Lung (tissue), 12 donors: ENCODE measurements around the gene CCL3. TPM values are rescaled to one million over a fixed set of nuclear protein-coding genes. Genes with fewer than 3 reads are reported as not detected.
"Not testable (repeated sequence)": the region's sequence is repeated elsewhere in the genome, so short reads cannot be mapped to it uniquely, and the experiment has no call there.

Experiments used
- ATAC-seq: fragments of 200-7000 bp; cut with Tn5 transposase; one replicate; pipeline ENCODE4 v1.9.1; 2020; ENCODE audit warnings: moderate number of reproducible peaks; ENCODE audit not compliant: insufficient read depth, low FRiP score
- DNase-seq, 3 donors: peaks; one replicate each; pipeline ENCODE4 v3.0.0-alpha.2; 2013 to 2017
- H3K27ac ChIP-seq, 2 donors: one replicate each; pipeline ENCODE4 v1.5.1; 2013; ENCODE audit warnings: mild to moderate bottlenecking in 2 of 2, moderate library complexity in 2 of 2, control low read depth in 1 of 2, inconsistent platforms in 1 of 2, low read depth in 1 of 2, low read length in 1 of 2
- H3K27me3 ChIP-seq, 3 donors: one replicate each; pipeline ENCODE4 v1.5.1; 2013; ENCODE audit warnings: low read length in 2 of 3; ENCODE audit not compliant: control insufficient read depth in 3 of 3, insufficient read depth in 3 of 3
- H3K36me3 ChIP-seq, 4 donors: one replicate each; pipeline ENCODE4 v1.5.1; 2013; ENCODE audit warnings: low read length in 4 of 4, mild to moderate bottlenecking in 1 of 4, moderate library complexity in 1 of 4; ENCODE audit not compliant: control insufficient read depth in 4 of 4, insufficient read depth in 4 of 4
- H3K4me1 ChIP-seq, 5 donors: one replicate each; pipeline ENCODE4 v1.5.1; 2013; ENCODE audit warnings: low read length in 5 of 5, mild to moderate bottlenecking in 2 of 5, moderate library complexity in 1 of 5; ENCODE audit not compliant: control insufficient read depth in 5 of 5, insufficient read depth in 5 of 5
- H3K4me3 ChIP-seq: one replicate; pipeline ENCODE4 v1.5.1; 2013; ENCODE audit warnings: mild to moderate bottlenecking, control low read depth, moderate library complexity
- H3K9ac ChIP-seq, 2 donors: one replicate each; pipeline ENCODE4 v1.5.1; 2013; ENCODE audit warnings: low read length in 2 of 2, control low read depth in 1 of 2; ENCODE audit not compliant: insufficient read depth in 1 of 2
- H3K9me3 ChIP-seq, 4 donors: one replicate each; pipeline ENCODE4 v1.5.1; 2013; ENCODE audit warnings: low read length in 3 of 4, mild to moderate bottlenecking in 1 of 4, moderate library complexity in 1 of 4; ENCODE audit not compliant: control insufficient read depth in 4 of 4, insufficient read depth in 3 of 4
- WGBS, 2 donors: extraction: QIAGEN DNeasy Blood & Tissue Kit; methylation state at CpG; one replicate each; pipeline ENCODE4 v1.1.7; 2013; 5-methylcytosine and 5-hydroxymethylcytosine counted together
- polyA plus RNA-seq, 2 donors: library from polyadenylated mRNA; stranded (reverse); fragments of 200-250 nt; gene quantifications; one replicate each; pipeline ENCODE4 v1.2.1, GENCODE V29; 2013
- total RNA-seq, 2 donors: library from RNA; depleted of rRNA in 1 of 2; stranded (reverse); fragments of >200 nt in 1 of 2; gene quantifications; one replicate each; pipeline ENCODE4 v1.2.1, GENCODE V29; 2014 to 2021
- TF ChIP-seq, protein P1 (sequence below): IDR thresholded peaks from 2 replicates; pipeline ENCODE4 v1.5.1; 2012; ENCODE audit warnings: mild to moderate bottlenecking; ENCODE audit errors: control extremely low read depth, extremely low read depth
- donor health status: control.
- donor health status: control.
- donor health status: Bipolar disorder and iron deficiency.
- donor health status: healthy.
- donor health status: DM: yes; HTN: yes; CAD: no.

CCL3 gene
- total and polyA plus RNA-seq, 4 donors = 7.8 to 526 (median 23.9) TPM

GRCh38 chr17:36111068-36111490 lies 21.1 kb upstream of the CCL3 start:
- no peaks in the 10 kb centered on the region for H3K4me1 ChIP-seq
- WGBS, 2 donors = 89 to 90% methylated on average over 4 of the region's 4 CpGs
- peaks cover 0 to 4% (median 0%) of the 10 kb centered on the region in 3 donors for H3K27me3 ChIP-seq
- TF ChIP-seq, protein P1, sequence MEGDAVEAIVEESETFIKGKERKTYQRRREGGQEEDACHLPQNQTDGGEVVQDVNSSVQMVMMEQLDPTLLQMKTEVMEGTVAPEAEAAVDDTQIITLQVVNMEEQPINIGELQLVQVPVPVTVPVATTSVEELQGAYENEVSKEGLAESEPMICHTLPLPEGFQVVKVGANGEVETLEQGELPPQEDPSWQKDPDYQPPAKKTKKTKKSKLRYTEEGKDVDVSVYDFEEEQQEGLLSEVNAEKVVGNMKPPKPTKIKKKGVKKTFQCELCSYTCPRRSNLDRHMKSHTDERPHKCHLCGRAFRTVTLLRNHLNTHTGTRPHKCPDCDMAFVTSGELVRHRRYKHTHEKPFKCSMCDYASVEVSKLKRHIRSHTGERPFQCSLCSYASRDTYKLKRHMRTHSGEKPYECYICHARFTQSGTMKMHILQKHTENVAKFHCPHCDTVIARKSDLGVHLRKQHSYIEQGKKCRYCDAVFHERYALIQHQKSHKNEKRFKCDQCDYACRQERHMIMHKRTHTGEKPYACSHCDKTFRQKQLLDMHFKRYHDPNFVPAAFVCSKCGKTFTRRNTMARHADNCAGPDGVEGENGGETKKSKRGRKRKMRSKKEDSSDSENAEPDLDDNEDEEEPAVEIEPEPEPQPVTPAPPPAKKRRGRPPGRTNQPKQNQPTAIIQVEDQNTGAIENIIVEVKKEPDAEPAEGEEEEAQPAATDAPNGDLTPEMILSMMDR = no peak
- no peaks in the 10 kb centered on the region for H3K9me3 ChIP-seq
- no peak overlapping the region for H3K9ac ChIP-seq
- ATAC-seq = no peak
- H3K4me3 ChIP-seq = no peak overlapping the region
- H3K27ac ChIP-seq = no peak overlapping the region
- no peaks in the 10 kb centered on the region for H3K36me3 ChIP-seq
- DNase-seq = no peak

- H3K9ac ChIP-seq, DNase-seq, ATAC-seq, H3K27me3 ChIP-seq, H3K9me3 ChIP-seq, H3K36me3 ChIP-seq, H3K4me3 ChIP-seq, H3K27ac ChIP-seq, H3K4me1 ChIP-seq: not testable (repeated sequence)
- WGBS, 2 donors = 26 to 57% methylated on average over 5 of the region's 5 CpGs
Observed at GRCh38 chr17:36108265-36108664, 18.3 kb upstream of the CCL3 start.

DNA sequence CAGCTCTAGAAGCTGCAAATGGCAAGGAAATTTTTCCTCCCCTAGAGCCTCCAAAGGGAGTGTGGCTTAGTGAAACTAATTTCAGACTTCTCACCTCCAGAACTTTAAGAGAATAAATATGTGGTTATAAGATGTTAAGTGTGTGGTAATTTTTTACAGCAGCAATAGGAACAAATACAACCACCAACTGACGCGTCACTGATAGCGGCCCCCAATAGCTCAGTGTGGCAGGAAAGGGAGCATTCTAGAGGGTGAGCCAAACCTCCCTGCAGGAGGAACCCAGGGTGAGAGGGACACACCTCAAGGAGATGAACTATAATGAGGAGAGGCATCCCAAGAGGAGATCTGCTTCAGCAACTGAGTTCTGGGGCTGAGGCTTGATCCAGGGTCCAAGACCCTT lies 17.7 kb upstream of the CCL3 start:
- no peaks in the 10 kb centered on the region for H3K9me3 ChIP-seq
- no peaks in the 10 kb centered on the region for H3K4me1 ChIP-seq
- TF ChIP-seq, protein P1 = no peak
- DNase-seq = no peak
- no peak for ATAC-seq
- H3K4me3 ChIP-seq = no peak overlapping the region
- peaks cover 0 to 4% (median 0%) of the 10 kb centered on the region in 3 donors for H3K27me3 ChIP-seq
- H3K27ac ChIP-seq = no peak overlapping the region
- H3K9ac ChIP-seq = no peak overlapping the region
- WGBS, 2 donors = 27 to 71% methylated on average over 3 of the region's 3 CpGs
- no peaks in the 10 kb centered on the region for H3K36me3 ChIP-seq

DNA sequence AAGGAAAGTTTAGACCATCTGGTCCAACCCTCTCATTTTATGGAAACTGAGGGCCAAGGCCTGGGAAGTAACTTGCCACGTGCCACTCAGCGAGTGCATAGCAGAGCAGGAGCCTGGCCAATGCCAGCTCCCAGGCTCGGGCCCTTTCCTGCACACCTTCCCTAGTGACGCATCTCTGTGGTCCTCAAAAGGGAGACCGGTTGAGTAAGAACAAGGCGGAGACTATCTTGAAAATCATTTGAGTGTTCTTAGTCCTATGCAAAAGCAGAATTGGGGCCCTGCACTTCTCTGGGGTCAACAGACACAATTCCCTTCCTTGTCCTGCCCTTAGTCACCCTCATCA lies 16.5 kb upstream of the CCL3 start:
- Histone ChIP-seq H3K9ac (no peak overlapping the region), H3K27me3 (peaks cover 0 to 4% (median 0%) of the 10 kb centered on the region in 3 donors), H3K9me3 (no peaks in the 10 kb centered on the region), H3K36me3 (no peaks in the 10 kb centered on the region), H3K27ac (no peak overlapping the region), H3K4me3 (no peak overlapping the region), H3K4me1 (no peaks in the 10 kb centered on the region)
- 79 to 81% methylated on average over 6 of the region's 6 CpGs for WGBS, 2 donors
- DNase-seq (no peak), ATAC-seq (no peak)
- TF ChIP-seq, protein P1 = no peak
